Neural crest cell (in vitro differentiated cells): Measurements from ENCODE around the gene CHAD. TPM values are rescaled to one million over a fixed set of nuclear protein-coding genes. Genes with fewer than 3 reads are reported as not detected.
A peak's percentile ranks its signal among the peaks of the same experiment; 100 is the strongest.
"Not testable (repeated sequence)": the region's sequence is repeated elsewhere in the genome, so short reads cannot be mapped to it uniquely, and the experiment has no call there.

Experiments used
- DNase-seq: peaks from one replicate; pipeline ENCODE4 v3.0.0; 2021; ENCODE audit warnings: low read depth, mixed read lengths, low spot score
- H3K27ac Mint-ChIP-seq: one replicate; pipeline ENCODE4 v1.8.0; 2021; ENCODE audit warnings: mild to moderate bottlenecking, mixed read lengths; ENCODE audit not compliant: unreplicated experiment
- H3K27me3 Mint-ChIP-seq: 2 replicates; pipeline ENCODE4 v1.8.0; 2021; ENCODE audit warnings: low read depth, mild to moderate bottlenecking, mixed read lengths
- H3K36me3 Mint-ChIP-seq: 2 replicates; pipeline ENCODE4 v1.8.0; 2021; ENCODE audit warnings: low read depth, mild to moderate bottlenecking, mixed read lengths
- H3K4me1 Mint-ChIP-seq: 2 replicates; pipeline ENCODE4 v1.8.0; 2021; ENCODE audit warnings: mixed read lengths
- H3K4me3 Mint-ChIP-seq: one replicate; pipeline ENCODE4 v1.8.0; 2021; ENCODE audit warnings: mild to moderate bottlenecking, mixed read lengths
- H3K9me3 Mint-ChIP-seq: 2 replicates; pipeline ENCODE4 v1.8.0; 2021; ENCODE audit warnings: mixed read lengths
- total RNA-seq: library from RNA; stranded (reverse); gene quantifications from 2 replicates; pipeline ENCODE4 v1.2.1, GENCODE V29; 2021
- TF ChIP-seq, protein P1 (sequence below): fragments of 200-600 bp; sonication (generic); conservative IDR thresholded peaks from 2 replicates; pipeline ENCODE4 v1.5.0; 2021; ENCODE audit warnings: antibody characterized with exemption, mild to moderate bottlenecking

Gene CHAD
- total RNA-seq, 1 donor from 2014 or later, result 0.19 TPM

DNA sequence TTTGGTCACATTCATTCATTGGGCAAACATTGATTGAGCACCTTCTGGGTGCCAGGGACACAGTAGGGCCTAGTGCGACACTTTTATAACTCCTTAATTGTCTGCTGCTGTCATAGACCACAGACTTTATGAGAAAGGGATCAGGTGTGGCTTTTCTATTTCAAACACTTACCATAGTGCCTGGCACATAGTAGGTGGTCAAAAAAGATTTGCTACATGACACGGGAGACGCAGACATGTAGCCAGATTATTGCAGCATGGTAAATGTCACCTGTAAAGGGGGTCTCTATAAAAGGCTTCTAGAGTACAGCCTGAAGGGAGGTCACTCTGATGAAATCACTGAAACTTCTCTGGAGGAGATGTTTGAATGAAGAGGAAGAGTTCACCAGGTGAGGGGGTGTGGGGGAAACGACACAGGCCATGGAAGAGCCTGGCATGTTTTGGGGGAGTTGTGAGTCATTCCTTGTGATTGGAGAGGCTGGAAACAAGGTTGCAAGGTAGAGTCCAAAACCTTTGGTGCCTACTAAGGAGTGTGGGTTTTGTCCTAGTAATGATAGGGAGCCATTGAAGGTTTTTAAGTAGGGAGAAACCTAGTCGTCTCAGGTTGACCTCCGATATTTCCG, 11.6 kb upstream of the CHAD start:
- TF ChIP-seq, protein P1, sequence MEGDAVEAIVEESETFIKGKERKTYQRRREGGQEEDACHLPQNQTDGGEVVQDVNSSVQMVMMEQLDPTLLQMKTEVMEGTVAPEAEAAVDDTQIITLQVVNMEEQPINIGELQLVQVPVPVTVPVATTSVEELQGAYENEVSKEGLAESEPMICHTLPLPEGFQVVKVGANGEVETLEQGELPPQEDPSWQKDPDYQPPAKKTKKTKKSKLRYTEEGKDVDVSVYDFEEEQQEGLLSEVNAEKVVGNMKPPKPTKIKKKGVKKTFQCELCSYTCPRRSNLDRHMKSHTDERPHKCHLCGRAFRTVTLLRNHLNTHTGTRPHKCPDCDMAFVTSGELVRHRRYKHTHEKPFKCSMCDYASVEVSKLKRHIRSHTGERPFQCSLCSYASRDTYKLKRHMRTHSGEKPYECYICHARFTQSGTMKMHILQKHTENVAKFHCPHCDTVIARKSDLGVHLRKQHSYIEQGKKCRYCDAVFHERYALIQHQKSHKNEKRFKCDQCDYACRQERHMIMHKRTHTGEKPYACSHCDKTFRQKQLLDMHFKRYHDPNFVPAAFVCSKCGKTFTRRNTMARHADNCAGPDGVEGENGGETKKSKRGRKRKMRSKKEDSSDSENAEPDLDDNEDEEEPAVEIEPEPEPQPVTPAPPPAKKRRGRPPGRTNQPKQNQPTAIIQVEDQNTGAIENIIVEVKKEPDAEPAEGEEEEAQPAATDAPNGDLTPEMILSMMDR, result no peak
- H3K9me3 Mint-ChIP-seq, result no peaks in the 10 kb centered on the region
- H3K4me1 Mint-ChIP-seq, result peaks cover 23% of the 10 kb centered on the region
- peak overlapping the region; percentile 93 for H3K4me3 Mint-ChIP-seq
- peaks cover 5% of the 10 kb centered on the region for H3K27me3 Mint-ChIP-seq
- H3K27ac Mint-ChIP-seq, result no peak overlapping the region
- H3K36me3 Mint-ChIP-seq, result no peaks in the 10 kb centered on the region
- no peak for DNase-seq

DNA sequence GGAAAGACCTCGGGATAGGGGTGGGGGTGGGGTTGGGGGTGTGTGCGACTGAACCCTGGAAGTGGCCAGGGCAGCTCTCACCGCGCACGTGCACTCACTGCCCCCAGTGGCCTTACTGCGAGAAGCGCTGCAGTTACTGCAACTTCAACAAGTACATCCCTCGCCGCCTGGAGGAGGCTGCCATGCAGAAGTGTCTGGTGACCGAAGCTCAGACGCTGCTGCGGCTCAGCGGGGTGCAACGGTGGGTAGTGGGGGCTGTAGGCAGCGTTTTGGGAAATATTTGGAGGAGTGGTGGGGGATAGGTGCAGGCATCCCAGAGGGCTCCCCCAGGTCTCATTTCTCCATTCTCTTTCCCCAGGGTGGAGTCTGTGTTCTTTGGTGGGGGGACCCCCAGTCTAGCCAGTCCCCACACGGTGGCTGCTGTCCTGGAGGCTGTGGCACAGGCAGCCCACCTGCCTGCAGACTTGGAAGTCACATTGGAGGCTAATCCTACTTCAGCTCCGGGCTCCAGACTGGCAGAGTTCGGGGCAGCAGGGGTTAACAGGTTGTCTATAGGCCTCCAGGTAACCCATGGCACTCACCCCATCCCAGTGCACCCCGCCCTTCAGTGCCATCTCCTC, 11.0 kb upstream of the CHAD start:
- H3K36me3 Mint-ChIP-seq, result no peaks in the 10 kb centered on the region
- H3K4me1 Mint-ChIP-seq, result peaks cover 23% of the 10 kb centered on the region
- H3K27me3 Mint-ChIP-seq, result peaks cover 5% of the 10 kb centered on the region
- peak; percentile 75 for DNase-seq
- H3K9me3 Mint-ChIP-seq, result no peaks in the 10 kb centered on the region
- peak overlapping the region; percentile 92 for H3K27ac Mint-ChIP-seq
- TF ChIP-seq, protein P1, result peak; percentile 73
- H3K4me3 Mint-ChIP-seq, result peak overlapping the region; percentile 93

DNA sequence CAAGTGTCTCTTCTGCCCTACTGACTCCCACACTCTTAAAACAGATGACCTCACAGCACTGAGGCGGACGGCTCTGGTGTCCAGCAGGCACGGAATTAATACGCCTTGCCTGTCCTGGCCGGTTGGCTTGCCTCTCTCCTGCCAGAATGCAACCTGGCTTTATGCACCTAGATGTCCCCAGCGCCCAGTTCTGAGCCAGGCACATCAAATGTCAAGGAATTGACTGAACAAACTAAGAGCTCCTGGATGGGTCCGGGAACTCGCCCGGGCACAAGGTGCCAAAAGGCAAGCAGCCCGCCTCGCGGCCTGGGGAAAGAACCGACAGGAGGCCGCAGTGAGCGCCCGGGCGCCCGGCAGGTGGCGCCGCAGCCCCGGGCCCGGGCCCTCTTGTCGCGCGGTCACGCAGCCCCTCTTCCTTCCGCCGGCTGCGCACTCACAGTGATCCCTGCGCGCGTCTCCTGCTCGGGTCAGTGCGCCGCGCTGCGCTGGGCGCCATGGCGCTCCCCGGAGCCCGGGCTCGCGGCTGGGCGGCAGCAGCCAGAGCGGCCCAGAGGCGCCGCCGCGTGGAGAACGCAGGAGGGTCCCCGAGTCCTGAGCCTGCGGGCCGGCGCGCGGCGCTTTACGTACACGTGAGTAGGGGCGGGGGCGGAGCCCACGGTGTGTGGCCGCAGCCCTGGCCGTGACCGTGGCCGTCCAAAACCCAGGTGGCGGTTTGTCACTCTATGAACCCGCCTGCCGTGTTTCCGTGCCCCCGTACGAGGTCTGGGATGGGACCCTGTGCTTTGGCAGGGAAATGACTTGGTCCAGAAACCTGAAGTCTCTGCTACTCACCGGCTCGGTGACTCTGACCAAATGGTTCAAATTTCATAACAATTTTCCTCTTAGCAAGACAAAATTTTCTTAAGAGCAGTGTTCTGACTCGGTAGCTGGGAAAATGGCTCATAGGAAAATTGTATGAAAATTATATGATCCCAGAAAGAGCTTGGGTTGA, 10.0 kb upstream of the CHAD start, which contains the start of gene RSAD1:
Gene RSAD1 (plus strand): TSS at position 470 of the 991 bp plus-strand sequence. CDS start 25 bp downstream, at position 495.
- peak within 1 kb of the TSS; percentile 93 for H3K4me3 Mint-ChIP-seq
- H3K27me3 Mint-ChIP-seq, result peaks cover 5% of the 10 kb centered on the region
- peak within 1 kb of the TSS; percentile 94 for H3K27ac Mint-ChIP-seq
- H3K36me3 Mint-ChIP-seq, result no peaks in the 10 kb centered on the region
- DNase-seq, result peak; percentile 77
- H3K4me1 Mint-ChIP-seq, result peaks cover 23% of the 10 kb centered on the region
- TF ChIP-seq, protein P1, result peak; percentile 91
- H3K9me3 Mint-ChIP-seq, result no peaks in the 10 kb centered on the region

DNA sequence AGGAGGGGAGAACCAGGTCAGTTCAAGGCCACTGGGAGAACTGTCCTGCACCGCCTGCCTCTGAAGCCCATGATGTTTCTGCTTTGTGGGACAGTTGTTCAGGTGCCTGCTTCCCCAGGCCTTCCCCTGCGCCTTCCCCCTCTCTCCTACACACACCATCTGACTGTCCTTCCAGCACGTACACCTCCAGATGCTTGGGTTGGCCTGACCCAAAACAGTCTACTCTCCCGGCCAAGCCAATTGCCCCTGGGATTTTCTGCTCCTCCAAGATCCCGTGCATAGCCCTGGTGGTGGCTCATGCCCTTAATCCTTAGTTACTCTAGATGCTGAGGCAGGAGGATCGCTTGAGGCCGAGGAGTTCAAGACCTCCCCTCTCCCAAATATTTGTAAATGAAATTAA, 9.3 kb upstream of the CHAD start:
- TF ChIP-seq, protein P1, result no peak
- Mint-ChIP-seq H3K27ac (peak overlapping the region; percentile 94), H3K9me3 (no peaks in the 10 kb centered on the region), H3K4me3 (peak overlapping the region; percentile 83), H3K36me3 (no peaks in the 10 kb centered on the region), H3K27me3 (peaks cover 5% of the 10 kb centered on the region), H3K4me1 (peaks cover 23% of the 10 kb centered on the region)
- DNase-seq, result no peak

DNA sequence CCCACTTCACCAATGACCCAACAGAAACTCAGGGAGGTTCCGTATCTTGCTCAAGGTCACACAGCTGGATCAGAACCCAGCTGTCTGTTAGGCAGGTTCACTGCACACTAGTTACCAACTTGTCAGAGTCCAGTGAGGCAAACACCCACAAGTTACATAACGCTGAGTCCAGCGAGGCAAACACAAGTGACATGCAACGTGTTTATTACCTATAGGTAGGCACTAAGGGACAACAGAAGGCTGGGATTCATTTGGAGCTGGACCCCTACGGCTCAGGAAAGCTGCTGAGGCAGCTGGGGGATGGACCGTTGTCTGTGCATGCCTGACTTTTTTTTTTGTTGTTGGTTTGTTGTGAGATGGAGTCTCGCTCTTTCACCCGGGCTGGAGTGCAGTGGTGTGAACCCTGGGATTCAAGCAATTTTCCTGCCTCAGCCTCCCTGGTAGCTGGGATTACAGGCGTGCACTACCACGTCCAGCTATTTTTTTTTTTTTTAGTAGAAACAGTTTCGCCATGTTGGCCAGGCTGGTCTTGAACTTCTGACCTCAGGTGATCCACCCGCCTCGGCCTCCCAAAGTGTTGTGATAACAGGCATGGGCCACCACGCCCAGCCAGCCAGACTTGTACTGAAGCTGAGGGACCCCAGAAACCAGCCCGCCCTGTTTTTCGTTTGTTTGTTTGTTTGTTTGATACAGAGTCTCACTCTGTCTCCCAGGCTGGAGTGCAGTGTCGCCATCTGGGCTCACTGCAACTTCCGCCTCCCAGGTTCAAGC, 8.1 kb upstream of the CHAD start:
- H3K27me3 Mint-ChIP-seq, result peaks cover 13% of the 10 kb centered on the region
- TF ChIP-seq, protein P1, result no peak
- H3K27ac Mint-ChIP-seq, result no peak overlapping the region
- H3K4me3 Mint-ChIP-seq, result peak overlapping the region; percentile 34
- no peak for DNase-seq
- peaks cover 23% of the 10 kb centered on the region for H3K4me1 Mint-ChIP-seq
- H3K36me3 Mint-ChIP-seq, result no peaks in the 10 kb centered on the region
- H3K9me3 Mint-ChIP-seq, result no peaks in the 10 kb centered on the region

DNA sequence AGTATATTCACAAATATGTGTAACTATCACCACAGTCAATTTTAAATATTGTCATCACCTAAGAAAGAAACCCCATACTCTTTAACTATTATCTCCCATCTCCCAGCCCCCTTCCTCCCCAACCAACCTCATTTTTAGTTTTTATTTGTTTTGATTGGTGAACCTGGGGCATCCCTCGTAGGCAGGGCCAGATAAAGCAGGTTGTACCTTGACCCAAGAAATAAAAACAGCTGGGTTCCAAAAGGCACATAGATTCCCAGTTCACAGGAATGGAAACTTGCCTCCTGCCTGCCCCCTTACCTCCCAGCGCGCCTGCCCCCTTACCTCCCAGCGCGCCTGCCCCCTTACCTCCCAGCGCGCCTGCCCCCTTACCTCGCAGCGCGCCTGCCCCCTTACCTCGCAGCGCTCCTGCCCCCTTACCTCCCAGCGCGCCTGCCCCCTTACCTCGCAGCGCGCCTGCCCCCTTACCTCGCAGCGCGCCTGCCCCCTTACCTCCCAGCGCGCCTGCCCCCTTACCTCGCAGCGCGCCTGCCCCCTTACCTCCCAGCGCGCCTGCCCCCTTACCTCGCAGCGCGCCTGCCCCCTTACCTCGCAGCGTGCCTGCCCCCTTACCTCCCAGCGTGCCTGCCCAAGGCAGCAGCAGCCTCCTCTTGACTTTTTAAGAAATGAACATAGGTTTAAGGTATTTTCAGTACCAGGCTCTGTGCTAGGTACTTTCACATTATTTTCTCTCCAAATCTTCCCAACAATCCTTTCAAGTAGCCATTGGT, 7.3 kb upstream of the CHAD start:
- H3K36me3 Mint-ChIP-seq, H3K27ac Mint-ChIP-seq, H3K4me3 Mint-ChIP-seq, DNase-seq, H3K9me3 Mint-ChIP-seq: not testable (repeated sequence)
- peaks cover 15% of the 10 kb centered on the region for H3K27me3 Mint-ChIP-seq
- H3K4me1 Mint-ChIP-seq, result peaks cover 23% of the 10 kb centered on the region
